Stimulated activated CD8-positive, alpha-beta memory T cell treated with anti-CD3 and anti-CD28 coated beads, Interleukin-15, amount 100 ng/mL, for 48 hours (primary cell): Measurements from ENCODE around the gene CHD5.
"Not testable (repeated sequence)": the region's sequence is repeated elsewhere in the genome, so short reads cannot be mapped to it uniquely, and the experiment has no call there.

Experiments used
- DNase-seq, 2 donors: peaks; one replicate each; pipeline ENCODE4 v3.0.0-alpha.2; 2020; ENCODE audit warnings: low read depth in 2 of 2

Gene CHD5

DNA sequence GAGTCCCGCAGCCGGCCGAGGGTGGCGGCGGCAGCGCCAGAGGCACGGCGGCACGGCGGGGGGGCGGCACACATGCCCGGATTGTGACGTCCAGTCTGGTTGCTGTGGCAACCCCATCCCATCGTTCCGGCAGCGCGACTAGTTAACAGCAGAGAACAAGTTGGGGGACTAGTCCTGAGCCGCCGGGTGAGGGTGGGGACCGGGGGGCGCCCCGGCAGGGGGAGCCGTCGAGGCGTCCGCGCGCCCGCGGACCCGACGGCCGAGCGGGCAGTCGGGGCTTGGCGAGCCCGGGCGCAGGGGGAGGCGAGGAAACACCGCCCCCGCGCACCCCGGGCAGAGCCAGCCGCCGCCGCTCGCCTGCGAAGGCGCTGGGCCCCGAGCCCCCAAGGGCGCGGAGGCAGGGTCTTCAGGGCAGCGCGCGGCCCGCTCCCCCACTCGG is at the start of gene CHD5:
TSS of gene CHD5 (minus strand) at position 54 of the 439 bp plus-strand sequence. CDS start 298 bp downstream, outside the sequence.
- no peak for DNase-seq

DNA sequence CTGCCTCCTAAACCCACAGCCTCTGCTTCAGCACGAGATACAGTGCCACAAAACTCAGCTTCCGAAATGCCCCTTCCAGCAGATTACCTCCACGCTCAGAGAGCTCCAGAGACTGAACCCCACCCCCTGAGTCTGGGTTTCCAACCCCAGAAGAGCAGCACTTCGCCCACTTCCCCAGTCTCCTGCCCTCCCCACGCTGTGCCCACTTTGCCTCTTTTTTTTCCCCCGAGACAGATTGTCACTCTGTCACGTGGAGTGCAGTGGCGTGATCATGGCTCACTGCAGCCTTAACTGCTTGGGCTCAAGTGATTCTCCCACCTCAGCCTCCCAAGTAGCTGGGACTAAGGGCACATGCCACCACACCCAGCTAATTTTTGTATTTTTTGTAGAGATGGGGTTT is 45.5 kb upstream of the CHD5 start:
- no peak for DNase-seq

DNA sequence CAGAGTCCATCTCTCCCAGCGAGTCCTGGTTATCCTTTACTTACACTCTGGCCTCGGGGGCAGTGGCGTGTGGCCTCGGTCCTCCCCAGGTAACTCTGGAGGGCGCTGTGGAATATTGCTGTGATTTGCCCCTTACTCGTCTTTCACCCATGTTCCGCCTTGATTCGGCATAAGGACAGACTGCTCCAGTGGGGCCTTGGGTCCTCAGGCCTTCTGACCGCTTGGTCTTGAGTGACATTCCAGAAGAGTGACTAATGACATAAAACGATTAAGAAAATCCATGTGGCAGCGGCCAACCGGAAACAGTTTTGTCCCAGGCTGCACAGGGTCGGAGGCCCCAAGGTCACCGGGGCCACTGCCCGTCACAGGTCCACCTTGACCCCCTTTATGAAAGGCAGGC is 44.6 kb upstream of the CHD5 start:
- no peak for DNase-seq

DNA sequence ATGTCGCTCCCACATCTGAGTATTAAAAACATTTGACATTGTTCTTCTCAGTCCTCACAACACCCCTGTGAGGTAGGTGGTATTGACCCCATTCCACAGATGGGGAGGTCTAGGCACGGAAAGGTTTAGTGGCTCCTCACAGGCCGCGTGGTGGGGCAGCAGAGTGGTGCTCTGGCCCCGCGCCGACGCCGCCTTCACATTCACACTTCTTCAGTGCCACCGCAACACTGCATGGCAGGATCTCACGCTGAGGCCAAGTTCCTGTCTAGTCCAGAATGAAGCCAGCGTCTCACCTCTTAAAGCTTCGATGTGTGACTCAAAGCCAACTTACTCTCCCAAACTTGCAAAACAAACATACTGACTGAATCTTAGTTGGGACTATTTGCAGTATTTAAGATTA is 43.5 kb upstream of the CHD5 start:
- DNase-seq: no peak

DNA sequence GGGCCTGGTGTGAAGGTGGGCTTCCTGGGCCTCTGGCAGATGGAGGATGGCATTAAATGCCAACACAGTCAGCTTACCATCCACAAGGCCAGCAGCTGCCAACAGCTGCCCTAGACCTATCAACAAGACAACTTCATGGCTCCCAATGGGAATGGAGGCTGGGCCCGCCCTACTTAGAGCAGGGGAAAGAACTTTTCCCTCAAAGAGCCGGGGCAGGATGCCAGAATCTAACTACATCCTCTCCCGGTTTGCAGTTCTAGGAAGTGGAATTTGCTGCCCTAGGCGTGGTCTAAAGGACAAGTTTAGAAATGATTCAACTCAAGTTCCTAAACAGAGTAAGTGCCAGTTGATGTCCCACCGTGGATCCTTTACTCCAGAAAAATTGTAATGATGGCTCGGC is 42.5 kb upstream of the CHD5 start:
- no peak for DNase-seq

DNA sequence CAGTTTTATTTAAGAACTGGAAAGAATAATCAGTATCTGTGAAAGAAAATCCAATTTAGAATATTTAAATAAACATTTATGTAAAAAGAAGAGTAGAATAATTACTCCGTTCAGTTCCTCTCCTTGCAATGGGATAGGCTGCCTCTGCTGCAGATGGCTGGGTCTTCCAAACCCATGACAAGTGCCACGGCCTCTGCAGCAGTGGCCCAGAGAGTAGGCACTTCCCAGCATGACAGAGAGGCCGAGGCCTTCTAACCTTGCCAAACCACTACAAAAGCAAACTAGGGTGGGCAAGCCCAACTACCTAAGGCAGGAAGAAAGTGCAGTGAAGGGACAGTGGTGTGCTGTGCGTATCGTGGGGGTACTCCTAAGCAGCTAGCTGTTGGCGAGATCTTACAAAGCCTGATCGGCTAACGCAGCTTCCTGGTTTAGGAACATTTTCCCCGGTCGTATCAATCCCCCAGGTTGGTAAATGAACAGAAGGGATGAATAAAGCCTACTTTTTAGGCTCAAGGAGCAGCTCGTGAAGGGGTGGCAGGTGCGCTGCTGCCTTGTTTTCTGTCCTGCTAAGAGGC is 41.2 kb upstream of the CHD5 start:
- DNase-seq: no peak

DNA sequence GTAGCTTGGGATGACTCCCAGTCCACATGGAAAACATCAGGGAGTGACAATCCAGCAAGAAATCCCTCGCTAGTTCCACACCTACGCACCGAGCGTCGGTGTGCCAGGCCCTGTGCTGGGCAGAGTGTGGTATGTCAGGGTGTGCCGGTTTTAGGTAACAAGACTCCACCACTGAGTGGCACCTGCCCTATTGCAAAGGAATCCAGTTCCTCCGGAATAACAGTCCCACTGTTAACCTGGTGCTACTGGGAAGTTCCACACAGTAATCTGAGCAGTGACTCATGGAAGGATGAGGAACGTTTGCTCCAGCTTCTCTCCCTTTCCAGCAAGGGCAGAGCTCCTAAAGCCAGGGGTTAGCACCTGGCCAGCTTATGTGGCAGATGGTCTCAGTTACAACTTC is 40.1 kb upstream of the CHD5 start:
- no peak for DNase-seq

DNA sequence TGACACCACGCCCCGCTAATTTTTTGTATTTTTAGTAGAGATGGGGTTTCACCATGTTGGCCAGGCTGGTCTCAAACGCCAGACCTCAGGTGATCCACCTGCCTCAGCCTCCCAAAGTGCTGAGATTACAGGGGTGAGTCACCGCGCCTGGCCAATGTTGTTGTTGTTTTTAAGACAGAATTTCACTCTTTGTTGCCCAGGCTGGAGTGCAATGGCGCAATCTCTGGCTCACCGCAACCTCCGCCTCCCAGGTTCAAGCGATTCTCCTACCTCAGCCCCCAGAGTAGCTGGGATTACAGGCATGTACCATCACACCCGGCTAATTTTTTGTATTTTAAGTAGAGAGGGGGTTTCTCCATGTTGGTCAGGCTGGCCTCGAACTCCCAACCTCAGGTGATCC is 39.5 kb upstream of the CHD5 start:
- DNase-seq: not testable (repeated sequence)

DNA sequence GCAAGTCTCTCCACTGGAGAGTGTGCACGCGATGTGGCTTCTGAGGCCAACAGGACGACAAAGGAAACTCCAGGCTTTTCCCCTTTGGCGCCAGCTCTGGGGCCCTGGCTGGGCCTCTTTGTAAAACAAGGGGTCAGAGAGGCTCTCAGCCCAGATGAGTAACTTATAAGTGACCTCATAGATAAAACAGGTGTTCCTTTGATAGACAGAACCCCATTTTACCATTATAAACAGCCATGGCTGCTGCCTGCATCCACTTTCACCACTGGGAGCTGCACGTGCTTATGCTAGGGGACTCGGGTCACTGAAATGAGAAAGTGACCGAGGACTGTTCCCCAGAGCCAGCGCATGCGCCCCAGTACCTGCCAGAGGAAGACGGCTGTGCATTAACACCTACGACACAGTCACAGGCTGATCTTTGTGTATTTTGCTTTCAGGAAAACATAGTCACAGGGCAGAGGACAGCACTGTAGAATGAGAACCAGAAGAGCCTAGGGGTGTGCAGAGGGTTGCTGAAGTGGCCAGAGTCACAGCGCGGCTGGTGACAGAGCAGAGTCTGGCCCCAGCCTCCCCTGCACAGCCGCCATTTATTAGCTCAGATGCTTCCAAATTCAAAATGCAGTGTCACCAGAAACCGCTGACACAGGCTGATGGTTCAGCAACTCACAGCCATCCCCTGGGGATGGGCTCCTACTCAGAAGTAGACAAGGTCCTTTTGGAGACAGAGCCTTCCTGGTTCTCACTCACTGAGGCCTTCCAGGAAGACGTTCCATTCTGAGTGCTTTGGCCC is 38.4 kb upstream of the CHD5 start:
- no peak for DNase-seq

DNA sequence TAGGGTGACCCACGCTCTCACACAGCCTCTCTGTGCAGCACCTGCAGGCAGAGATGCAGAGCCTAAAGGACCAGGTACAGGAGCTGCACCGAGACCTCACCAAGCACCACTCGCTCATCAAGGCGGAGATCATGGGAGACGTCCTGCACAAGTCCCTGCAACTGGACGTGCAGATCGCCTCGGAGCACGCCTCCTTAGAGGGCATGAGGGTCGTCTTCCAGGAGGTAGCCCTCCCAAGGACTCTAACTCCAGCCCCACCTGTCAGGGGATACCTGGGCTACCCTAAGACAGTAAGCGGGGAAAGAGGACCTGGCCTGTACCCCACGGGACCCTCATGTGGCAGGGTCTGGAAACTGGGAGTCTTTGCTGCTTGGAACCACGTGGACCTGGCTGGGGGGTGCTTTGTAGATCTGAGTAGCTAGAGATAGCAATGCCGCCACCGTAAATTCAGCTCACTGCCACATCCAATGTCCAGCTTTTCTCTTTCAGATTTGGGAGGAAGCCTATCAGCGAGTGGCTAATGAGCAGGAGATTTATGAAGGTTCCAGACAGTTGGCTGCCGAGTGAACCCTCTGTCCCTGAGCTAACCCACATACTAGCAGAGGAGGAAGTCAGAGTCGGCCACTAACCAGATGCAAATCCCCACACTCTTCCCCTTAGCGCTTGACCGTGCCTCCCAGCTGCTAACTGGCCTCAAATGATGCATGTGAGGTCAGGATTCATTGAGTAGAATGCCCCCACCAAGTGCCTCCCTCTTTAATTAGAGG is 32.3 kb upstream of the CHD5 start:
- DNase-seq: no peak

DNA sequence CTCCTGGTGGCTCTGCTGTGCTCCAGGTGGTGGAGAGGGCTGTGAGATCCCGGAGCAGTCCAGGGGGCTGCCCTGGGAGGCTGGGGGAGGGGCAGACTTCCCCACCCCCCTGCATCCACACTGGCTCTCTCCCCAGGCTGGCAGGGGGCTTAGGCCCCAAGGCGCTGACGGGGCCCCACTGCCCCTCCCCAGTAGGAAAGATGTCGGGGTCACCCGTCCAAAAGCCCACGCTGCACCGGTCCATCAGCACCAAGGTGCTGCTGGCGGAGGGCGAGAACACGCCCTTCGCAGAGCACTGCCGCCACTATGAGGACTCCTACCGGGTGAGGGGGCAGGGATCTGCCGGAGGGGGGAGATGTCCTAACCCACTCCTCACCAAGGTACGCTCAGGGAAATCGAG is 31.6 kb upstream of the CHD5 start:
- no peak for DNase-seq

DNA sequence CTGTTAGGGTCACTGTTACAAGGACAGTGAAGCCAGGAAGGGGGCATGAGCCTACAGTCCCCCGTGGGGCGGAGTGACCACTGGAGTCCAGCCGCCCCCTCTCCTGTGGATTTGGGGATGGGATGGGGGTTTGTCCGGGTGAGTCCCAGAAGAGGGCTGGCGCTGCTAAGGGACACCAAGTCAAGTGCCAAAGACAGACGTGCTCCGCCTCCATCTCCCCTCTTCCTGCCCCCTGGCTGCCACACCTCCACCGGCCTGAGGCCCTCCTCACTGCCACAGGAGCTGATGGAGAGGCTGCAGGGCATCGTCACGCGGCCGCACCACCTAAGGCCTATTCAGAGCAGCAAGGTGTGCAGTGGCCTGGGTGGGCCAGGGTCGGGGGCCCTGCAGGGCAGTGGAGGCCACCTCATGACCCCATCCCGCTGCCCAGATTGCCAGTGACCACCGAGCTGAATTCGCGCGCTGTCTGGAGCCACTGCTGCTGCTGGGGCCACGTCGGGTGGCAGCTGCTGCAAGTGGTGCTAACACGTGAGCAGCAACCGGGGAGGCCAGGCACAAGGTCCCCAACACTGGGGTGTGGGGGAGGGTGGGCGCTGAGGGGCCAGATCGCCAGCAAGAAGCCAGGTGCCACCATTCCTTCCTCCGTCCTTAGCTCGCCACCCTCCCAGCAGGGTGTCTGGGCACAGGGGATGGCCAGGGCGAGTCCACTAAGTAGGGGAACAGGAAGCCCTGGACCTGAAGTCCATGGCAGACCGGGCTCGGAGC is 30.7 kb upstream of the CHD5 start:
- no peak for DNase-seq

DNA sequence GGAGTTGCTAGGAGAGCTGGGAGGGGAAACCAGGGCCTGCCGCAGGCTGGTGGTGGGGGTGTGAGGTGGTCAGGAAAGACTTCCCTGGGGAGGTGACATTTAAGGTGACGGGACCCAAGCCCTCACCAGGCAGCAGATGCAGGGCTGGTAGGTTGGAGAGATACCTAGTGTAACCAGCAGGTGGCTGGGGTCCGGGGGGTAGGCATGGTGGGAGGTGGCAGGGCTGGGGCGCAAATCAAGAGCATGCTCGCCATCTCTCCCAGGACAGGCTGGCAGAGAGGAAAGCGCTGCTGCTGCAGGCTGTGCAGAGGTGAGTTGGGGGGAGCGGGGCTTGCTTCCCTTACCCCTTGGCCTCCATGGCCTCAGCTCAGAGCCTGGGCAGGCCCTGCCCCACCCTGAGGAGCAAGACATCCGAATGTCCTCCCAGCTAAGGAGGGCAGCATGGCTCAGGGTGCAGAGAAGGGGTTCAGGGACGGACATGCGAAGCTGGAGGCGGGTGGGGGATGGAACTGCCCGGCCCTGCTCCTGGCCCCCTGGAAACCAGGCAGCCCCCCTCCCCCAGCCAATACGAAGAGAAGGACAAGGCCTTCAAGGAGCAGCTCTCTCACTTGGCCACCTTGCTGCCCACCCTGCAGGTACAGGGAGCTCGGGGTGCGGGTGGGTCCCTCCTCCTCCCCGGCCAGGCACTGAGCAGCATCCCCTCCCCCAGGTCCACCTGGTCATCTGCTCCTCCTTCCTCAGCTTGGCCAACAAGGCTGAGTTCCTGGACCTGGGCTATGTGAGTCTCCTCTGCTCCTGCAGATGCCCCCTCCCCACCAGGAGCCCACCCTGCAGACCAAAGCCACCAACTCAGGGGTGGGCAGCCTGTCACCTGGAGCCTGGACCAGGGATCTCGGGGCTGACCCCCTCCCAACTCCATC is 29.8 kb upstream of the CHD5 start:
- DNase-seq: no peak

DNA sequence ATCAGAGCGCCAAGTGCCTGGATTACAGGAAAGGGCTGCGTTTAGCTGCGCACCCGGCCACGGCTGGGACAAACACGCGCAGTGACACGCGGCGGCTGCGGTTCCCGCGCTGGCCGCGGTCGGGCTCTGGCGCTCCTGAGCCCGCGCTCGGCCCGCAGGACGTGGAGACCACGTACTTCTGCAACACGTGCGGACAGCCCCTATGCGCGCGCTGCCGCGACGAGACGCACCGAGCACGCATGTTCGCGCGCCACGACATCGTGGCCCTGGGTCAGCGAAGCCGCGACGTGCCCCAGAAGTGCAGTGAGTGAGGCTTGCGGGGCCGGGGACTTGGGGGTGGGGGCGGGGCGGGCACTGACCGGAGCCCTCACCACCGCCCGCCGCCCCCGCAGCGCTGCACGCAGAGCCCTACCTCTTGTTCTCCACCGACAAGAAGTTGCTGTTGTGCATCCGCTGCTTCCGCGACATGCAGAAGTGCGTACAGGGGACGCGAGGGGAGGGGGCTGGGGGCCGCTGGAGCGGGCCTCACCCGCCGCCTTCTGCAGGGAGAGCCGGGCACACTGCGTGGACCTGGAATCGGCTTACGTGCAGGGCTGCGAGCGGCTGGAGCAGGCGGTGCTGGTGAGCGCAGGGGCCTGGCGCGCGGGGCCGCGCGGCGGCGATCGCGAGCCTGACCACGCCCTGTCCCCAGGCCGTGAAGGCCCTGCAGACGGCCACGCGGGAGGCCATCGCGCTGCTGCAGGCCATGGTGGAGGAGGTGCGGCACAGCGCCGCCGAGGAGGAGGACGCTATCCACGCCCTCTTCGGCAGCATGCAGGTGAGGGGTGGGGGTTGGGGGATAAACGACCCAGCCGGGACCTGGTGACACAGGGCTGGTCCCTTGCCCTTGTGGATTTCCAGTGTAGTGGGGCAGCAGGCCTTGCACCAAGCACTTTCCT is 28.9 kb upstream of the CHD5 start:
- no peak for DNase-seq

DNA sequence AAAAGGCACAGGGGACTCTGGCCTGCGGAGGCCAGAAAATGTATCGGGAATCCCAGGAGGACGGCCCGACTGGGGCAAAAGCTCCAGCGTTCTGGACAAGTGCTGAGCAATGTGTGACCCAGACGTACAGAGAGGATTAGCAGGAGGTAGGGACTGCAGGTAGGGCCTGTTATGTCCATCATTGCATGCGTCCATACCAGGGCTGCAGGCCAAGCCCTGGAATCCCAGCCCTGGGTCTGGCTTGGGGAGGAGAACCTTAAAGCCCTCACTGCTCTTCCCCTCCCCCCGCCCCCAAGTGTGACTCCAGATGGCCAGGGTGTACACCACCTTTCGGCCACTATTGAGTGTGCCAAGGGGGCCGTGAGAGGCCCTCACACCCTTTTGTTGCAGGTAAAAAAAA is 27.8 kb upstream of the CHD5 start:
- DNase-seq: no peak

DNA sequence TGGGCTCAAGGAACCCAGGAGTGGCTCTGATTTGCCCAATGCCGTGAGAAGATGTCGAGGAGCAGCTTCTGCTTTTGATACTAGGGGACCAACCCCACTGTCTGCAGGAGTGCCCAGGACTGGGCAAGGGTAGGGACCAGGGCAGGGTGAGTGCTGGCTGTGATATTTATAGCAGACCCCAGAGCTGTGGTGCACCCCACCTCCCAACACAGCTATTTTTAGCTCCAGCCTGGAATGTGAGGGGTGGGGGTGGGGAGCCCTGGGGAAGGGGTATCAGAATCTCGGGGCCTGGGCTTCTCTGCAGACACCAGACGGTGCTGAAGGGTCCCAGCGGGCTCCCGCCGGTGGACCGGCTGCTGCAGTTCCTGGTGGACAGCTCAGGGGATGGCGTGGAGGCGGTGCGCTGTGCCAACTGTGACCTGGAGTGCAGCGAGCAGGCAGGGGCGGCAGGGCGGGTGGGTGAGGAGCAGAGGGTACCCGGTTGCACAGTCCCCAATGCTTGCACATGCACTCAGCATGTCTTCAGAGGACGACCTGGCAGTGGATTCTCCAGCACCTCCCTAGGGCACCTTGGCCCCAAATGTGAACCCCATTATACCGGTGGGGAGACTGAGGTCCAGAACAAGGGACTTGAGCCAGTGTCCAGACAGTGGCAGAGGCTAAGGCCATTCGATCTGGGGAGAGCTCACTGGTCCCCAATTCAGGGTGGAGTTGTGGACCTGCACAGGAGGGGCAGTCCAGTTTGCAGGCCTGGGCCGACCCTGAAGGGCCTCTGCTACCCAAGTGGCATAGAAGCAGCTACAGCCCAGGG is 27.2 kb upstream of the CHD5 start:
- DNase-seq: no peak

DNA sequence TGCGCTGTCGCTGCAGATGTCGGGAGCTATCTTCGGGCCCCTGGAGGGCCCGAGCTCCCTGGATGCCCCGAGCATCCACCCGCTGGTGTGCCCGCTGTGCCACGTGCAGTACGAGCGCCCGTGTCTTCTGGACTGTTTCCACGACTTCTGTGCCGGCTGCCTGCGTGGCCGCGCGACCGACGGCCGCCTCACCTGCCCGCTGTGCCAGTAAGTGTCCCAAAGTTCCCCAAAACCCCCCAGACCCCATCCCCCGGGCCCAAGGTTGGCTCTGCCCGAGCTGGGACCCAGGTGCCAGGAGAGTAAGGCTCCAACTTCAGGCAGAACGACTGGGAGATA is 26.4 kb upstream of the CHD5 start:
- DNase-seq: no peak

DNA sequence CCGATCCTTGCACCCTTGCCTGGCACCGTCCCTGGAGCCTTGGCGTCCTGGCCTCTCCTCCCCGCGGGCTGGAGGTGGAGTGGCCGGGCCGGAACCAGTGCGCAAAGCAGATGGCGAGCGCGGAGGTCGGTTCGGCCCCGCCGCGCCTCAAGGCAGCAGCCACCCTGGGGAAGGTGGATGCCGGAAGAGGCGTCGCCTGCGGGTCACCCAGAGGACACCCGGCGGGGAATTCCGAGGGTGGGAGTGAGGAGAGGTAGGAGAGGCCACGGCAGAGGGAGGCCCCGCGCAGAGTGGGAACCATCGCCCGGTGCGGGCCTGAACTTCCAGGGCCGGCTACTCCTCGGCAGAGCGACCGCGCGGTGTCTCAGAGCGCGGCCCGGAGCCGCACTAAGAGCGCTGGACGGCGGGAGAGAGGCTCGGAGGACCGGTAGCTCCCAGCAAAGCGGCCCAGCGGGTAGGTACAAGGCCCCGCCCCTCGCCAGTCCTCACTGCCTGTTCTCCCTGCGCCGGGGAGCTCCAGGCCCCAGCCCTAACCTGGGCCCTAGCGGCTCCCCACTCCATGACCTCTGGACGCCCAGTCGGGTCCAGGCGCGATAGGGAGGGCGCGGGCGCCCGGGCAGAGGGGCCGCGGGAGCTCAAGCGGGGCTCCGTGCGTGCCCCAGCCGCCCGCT is 25.9 kb upstream of the CHD5 start, which contains the start of gene RNF207:
TSS of gene RNF207 (plus strand) at position 271 of the 671 bp plus-strand sequence. CDS start 417 bp downstream, outside the sequence.
- peak; percentile 62 to 63 for DNase-seq
